Measurements from ENCODE around the gene MS4A10. TPM values are rescaled to one million over a fixed set of nuclear protein-coding genes. Genes with fewer than 3 reads are reported as not detected.

MS4A10 gene
- total RNA-seq, 1 experiment from 2014 or later: not detected

DNA sequence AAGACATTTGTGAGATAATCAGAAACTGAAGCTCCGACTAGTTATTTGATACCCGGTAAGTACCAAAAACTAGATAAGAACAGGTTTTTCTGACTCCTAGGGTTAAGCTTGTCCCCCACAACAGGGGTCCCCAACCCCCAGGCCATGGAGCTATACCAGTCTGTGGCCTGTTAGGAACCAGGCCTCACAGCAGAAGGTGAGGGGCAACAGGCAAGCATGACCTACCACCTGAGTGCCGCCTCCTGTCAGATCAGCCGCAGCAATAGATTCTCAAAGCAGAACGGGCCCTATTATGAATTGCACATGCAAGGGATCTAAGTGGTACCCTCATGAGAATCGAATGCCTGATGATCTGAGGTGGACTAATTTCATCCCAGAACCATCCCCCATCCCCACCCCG lies 1.2 kb upstream of the MS4A10 start:
- H3K9me2 ChIP-seq (ENCODE audit: insufficient read depth): no peaks in the 10 kb centered on the region
- TF ChIP-seq EGR1 (IDR thresholded peaks at IDR 0.05; ENCODE audit: low read depth) (no peak), EZH2phosphoT487 (IDR thresholded peaks at IDR 0.05; ENCODE audit: borderline replicate concordance) (no peak), MAX (IDR thresholded peaks at IDR 0.05) (no peak), SIN3A (IDR thresholded peaks at IDR 0.05; ENCODE audit: low read depth) (no peak), FOSL1 (IDR thresholded peaks at IDR 0.05; ENCODE audit: low read depth) (no peak), EZH2 (IDR thresholded peaks at IDR 0.05) (no peak), RAD21 (IDR thresholded peaks at IDR 0.05; ENCODE audit: low read depth) (no peak), SRF (IDR thresholded peaks at IDR 0.05; ENCODE audit: low read depth) (no peak), ZFX (IDR thresholded peaks at IDR 0.05) (no peak), CEBPB (IDR thresholded peaks at IDR 0.05; ENCODE audit: low read depth) (no peak), CBX3 (IDR thresholded peaks at IDR 0.05; ENCODE audit: low read depth) (no peak), ELF1 (IDR thresholded peaks at IDR 0.05; ENCODE audit: borderline replicate concordance, low read depth) (no peak)
- TF ChIP-seq, protein P1, sequence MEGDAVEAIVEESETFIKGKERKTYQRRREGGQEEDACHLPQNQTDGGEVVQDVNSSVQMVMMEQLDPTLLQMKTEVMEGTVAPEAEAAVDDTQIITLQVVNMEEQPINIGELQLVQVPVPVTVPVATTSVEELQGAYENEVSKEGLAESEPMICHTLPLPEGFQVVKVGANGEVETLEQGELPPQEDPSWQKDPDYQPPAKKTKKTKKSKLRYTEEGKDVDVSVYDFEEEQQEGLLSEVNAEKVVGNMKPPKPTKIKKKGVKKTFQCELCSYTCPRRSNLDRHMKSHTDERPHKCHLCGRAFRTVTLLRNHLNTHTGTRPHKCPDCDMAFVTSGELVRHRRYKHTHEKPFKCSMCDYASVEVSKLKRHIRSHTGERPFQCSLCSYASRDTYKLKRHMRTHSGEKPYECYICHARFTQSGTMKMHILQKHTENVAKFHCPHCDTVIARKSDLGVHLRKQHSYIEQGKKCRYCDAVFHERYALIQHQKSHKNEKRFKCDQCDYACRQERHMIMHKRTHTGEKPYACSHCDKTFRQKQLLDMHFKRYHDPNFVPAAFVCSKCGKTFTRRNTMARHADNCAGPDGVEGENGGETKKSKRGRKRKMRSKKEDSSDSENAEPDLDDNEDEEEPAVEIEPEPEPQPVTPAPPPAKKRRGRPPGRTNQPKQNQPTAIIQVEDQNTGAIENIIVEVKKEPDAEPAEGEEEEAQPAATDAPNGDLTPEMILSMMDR (IDR thresholded peaks at IDR 0.05 in 2 of 3, conservative IDR thresholded peaks at IDR 0.05 in 1 of 3; ENCODE audit: borderline replicate concordance in 1 of 3, insufficient read depth in 1 of 3, low read depth in 2 of 3, low read length in 2 of 3): no peak
- TF ChIP-seq, protein P2, sequence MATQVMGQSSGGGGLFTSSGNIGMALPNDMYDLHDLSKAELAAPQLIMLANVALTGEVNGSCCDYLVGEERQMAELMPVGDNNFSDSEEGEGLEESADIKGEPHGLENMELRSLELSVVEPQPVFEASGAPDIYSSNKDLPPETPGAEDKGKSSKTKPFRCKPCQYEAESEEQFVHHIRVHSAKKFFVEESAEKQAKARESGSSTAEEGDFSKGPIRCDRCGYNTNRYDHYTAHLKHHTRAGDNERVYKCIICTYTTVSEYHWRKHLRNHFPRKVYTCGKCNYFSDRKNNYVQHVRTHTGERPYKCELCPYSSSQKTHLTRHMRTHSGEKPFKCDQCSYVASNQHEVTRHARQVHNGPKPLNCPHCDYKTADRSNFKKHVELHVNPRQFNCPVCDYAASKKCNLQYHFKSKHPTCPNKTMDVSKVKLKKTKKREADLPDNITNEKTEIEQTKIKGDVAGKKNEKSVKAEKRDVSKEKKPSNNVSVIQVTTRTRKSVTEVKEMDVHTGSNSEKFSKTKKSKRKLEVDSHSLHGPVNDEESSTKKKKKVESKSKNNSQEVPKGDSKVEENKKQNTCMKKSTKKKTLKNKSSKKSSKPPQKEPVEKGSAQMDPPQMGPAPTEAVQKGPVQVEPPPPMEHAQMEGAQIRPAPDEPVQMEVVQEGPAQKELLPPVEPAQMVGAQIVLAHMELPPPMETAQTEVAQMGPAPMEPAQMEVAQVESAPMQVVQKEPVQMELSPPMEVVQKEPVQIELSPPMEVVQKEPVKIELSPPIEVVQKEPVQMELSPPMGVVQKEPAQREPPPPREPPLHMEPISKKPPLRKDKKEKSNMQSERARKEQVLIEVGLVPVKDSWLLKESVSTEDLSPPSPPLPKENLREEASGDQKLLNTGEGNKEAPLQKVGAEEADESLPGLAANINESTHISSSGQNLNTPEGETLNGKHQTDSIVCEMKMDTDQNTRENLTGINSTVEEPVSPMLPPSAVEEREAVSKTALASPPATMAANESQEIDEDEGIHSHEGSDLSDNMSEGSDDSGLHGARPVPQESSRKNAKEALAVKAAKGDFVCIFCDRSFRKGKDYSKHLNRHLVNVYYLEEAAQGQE (IDR thresholded peaks at IDR 0.05; ENCODE audit: low read depth): no peak
- RAD21 ChIA-PET (ENCODE audit: low non-redundant PET in 1 of 2, low total read pairs in 2 of 2, uncharacterized antibody in 2 of 2, unreplicated experiment in 2 of 2): no interaction called here
- no peaks in the 10 kb centered on the region for H3K4me1 ChIP-seq (ENCODE audit: control insufficient read depth in 1 of 2, insufficient read depth in 2 of 2, low read length in 2 of 2)
- H3K4me3 ChIP-seq (replicated peaks in 1 of 2; ENCODE audit: low read depth in 1 of 2, low read length in 2 of 2): no peak overlapping the region
- no peaks in the 10 kb centered on the region for H3K36me3 ChIP-seq (ENCODE audit: control insufficient read depth in 1 of 2, insufficient read depth in 2 of 2, low read length in 2 of 2)
- H3K79me2 ChIP-seq (ENCODE audit: insufficient read depth, low read length): no peaks in the 10 kb centered on the region
- CTCF ChIA-PET: no interaction called here
- no peak for DNase-seq (ENCODE audit: low read depth, low spot score)
- intact Hi-C loops (cut with micrococcal nuclease): no loop called here
- H3K27ac ChIP-seq (ENCODE audit: low read depth, low read length): no peak overlapping the region
- no peak overlapping the region for H2AFZ ChIP-seq (ENCODE audit: low read depth, low read length, poor library complexity, severe bottlenecking)
- no peaks in the 10 kb centered on the region for H3K9me3 ChIP-seq (ENCODE audit: control insufficient read depth in 1 of 2, insufficient read depth in 1 of 2, low read depth in 1 of 2, low read length in 2 of 2)
- POLR2A ChIA-PET: no interaction called here
- H4K20me1 ChIP-seq (ENCODE audit: insufficient read depth): no peaks in the 10 kb centered on the region
- no peak for ATAC-seq
- H3K9ac ChIP-seq (ENCODE audit: low read length): no peak overlapping the region
- H3K4me2 ChIP-seq (ENCODE audit: low read length): no peak overlapping the region
- no peaks in the 10 kb centered on the region for H3K27me3 ChIP-seq (ENCODE audit: insufficient read depth, low read length)
- BruUV-seq (replicated peaks): no TSS peak

All from HCT116 (cell line).